ENCODE data around the gene PIEZO2. TPM values are rescaled to one million over a fixed set of nuclear protein-coding genes. Genes with fewer than 3 reads are reported as not detected.

Gene PIEZO2
- total and polyA plus RNA-seq, 11 donors: 0.04 to 4.9 (median 0.20) TPM; not detected in 2

- H3K27me3 ChIP-seq: peaks cover 0 to 4% (median 0%) of the 10 kb centered on the region in 9 donors
- H3K36me3 ChIP-seq: no peaks in the 10 kb centered on the region
- no peaks in the 10 kb centered on the region for H3K9me3 ChIP-seq
- 78 to 81% (median 79%) methylated on average over 5 of the region's 5 CpGs for WGBS, 4 donors
- DNase-seq: no peak
- H3K4me1 ChIP-seq: no peaks in the 10 kb centered on the region
- TF ChIP-seq, protein P1, sequence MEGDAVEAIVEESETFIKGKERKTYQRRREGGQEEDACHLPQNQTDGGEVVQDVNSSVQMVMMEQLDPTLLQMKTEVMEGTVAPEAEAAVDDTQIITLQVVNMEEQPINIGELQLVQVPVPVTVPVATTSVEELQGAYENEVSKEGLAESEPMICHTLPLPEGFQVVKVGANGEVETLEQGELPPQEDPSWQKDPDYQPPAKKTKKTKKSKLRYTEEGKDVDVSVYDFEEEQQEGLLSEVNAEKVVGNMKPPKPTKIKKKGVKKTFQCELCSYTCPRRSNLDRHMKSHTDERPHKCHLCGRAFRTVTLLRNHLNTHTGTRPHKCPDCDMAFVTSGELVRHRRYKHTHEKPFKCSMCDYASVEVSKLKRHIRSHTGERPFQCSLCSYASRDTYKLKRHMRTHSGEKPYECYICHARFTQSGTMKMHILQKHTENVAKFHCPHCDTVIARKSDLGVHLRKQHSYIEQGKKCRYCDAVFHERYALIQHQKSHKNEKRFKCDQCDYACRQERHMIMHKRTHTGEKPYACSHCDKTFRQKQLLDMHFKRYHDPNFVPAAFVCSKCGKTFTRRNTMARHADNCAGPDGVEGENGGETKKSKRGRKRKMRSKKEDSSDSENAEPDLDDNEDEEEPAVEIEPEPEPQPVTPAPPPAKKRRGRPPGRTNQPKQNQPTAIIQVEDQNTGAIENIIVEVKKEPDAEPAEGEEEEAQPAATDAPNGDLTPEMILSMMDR (IDR thresholded peaks at IDR 0.05): no peak
- TF ChIP-seq POLR2A (IDR thresholded peaks at IDR 0.05): no peak
- H3K27ac ChIP-seq: no peak overlapping the region
- no peak overlapping the region for H3K4me3 ChIP-seq
- intact Hi-C loops (cut with DNase I): no loop called here
- no peak for ATAC-seq
Observed at GRCh38 chr18:11074889-11075288, 74.5 kb downstream of the PIEZO2 start.

DNA sequence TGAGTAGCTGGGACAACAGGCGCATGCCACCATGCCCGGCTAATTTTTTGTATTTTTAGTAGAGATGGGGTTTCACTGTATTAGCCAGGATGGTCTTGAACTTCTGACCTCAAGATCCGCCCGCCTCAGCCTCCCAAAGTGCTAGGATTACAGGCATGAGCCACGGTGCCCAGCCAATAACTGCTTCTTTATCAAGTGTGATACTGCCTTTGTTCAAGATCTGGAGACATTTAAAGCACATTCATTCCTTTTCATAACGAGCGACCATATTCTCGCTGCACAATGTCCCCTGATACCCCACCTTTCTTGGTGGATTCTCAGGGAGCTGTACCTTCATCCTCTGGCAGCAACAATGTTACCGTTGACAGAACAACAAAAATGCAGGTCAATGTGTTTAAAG lies 75.4 kb downstream of the PIEZO2 start:
- Histone ChIP-seq H3K4me1 (no peaks in the 10 kb centered on the region), H3K27ac (no peak overlapping the region), H3K9me3 (no peaks in the 10 kb centered on the region), H3K4me3 (no peak overlapping the region), H3K36me3 (no peaks in the 10 kb centered on the region), H3K27me3 (no peaks in the 10 kb centered on the region)
- intact Hi-C loops (cut with DNase I): no loop called here
- DNase-seq: no peak
- TF ChIP-seq POLR2A (IDR thresholded peaks at IDR 0.05): no peak
- TF ChIP-seq, protein P1 (IDR thresholded peaks at IDR 0.05): no peak
- ATAC-seq: no peak
- WGBS, 4 donors: 87 to 93% (median 89%) methylated on average over 9 of the region's 9 CpGs

DNA sequence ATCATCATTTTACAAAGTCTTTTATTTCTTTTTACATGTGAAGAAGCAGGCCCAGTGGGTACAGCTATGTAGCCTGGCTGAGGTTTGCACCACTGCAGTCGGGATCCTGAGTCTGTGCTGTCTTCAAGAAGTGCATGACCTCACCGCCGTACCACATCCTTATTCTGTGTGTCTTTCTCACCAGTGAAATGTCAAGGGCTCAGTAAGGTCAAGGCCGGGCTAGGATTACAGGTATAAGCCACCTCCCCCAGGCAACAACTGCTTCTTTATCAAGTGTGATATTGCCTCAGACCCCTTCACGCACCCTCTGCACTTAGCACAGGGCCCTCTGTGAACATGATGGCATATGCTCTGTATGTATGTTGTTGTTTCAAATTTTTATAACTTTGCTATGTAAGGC lies 76.7 kb downstream of the PIEZO2 start:
- no peak overlapping the region for H3K27ac ChIP-seq
- no peak for DNase-seq
- WGBS, 4 donors: 81 to 92% (median 87%) methylated on average over 5 of the region's 5 CpGs
- no peaks in the 10 kb centered on the region for H3K36me3 ChIP-seq
- TF ChIP-seq POLR2A (IDR thresholded peaks at IDR 0.05): no peak
- TF ChIP-seq, protein P1 (IDR thresholded peaks at IDR 0.05): no peak
- no peaks in the 10 kb centered on the region for H3K4me1 ChIP-seq
- no peaks in the 10 kb centered on the region for H3K27me3 ChIP-seq
- no peaks in the 10 kb centered on the region for H3K9me3 ChIP-seq
- intact Hi-C loops (cut with DNase I): no loop called here
- ATAC-seq: no peak
- no peak overlapping the region for H3K4me3 ChIP-seq

DNA sequence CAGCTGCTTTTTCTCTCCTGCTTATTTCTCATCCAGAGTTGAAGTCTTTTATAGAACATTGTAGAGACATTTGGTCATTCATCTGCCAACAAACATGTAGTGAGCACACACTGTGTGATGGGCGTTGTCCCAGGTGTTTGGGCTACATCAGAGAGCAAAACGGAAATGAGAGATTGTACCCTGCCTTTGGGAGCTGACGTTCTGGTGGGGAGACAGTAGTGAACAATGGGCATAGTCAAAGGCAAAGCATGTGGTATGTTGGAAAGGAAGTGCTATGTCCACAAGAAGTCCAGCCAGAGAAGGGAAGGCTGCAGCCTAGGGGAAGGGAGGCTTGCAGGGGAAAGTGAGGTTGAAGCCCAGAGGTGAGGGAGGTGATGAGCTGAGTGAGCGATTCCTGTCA lies 78.1 kb downstream of the PIEZO2 start:
- Histone ChIP-seq H3K27ac (no peak overlapping the region), H3K27me3 (no peaks in the 10 kb centered on the region), H3K4me1 (no peaks in the 10 kb centered on the region), H3K9me3 (peaks cover 0 to 5% (median 0%) of the 10 kb centered on the region in 12 donors), H3K4me3 (no peak overlapping the region), H3K36me3 (no peaks in the 10 kb centered on the region)
- TF ChIP-seq, protein P1 (IDR thresholded peaks at IDR 0.05): no peak
- no peak for TF ChIP-seq POLR2A (IDR thresholded peaks at IDR 0.05)
- 63 to 78% (median 67%) methylated on average over 4 of the region's 4 CpGs for WGBS, 4 donors
- ATAC-seq (no peak), DNase-seq (no peak)
- intact Hi-C loops (cut with DNase I): no loop called here

All from heart left ventricle (tissue), 16 donors.